Dedifferentiated amniotic fluid mesenchymal stem cell (primary cell): ENCODE measurements around the gene DMRT2.

Experiments used
- DNase-seq: peaks from one replicate; pipeline ENCODE4 v3.0.0-alpha.2; 2016; ENCODE audit errors: extremely low spot score

DMRT2 gene

GRCh38 chr9:1094749-1095148, 44.6 kb downstream of the DMRT2 start:
- no peak for DNase-seq

GRCh38 chr9:1096155-1096964, 46.2 kb downstream of the DMRT2 start:
- DNase-seq = no peak

- no peak for DNase-seq
These were observed 48.4 kb downstream of the DMRT2 start for GRCh38 chr9:1098551-1098950.

GRCh38 chr9:1100201-1100600, 50.0 kb downstream of the DMRT2 start:
- no peak for DNase-seq

- DNase-seq = no peak
These were observed 50.8 kb downstream of the DMRT2 start for GRCh38 chr9:1100945-1101344.

GRCh38 chr9:1101846-1102641, 51.9 kb downstream of the DMRT2 start:
- DNase-seq = no peak

GRCh38 chr9:1102642-1102970, 52.4 kb downstream of the DMRT2 start:
- DNase-seq = no peak
